22Rv1 (cell line): Measurements from ENCODE around the gene SUCO.

Experiments
- H3K27ac ChIP-seq: fragments of 450-650 bp; 2 replicates; pipeline ENCODE4 v1.5.1; 2017
- CTCF ChIP-seq: fragments of 450-650 bp; IDR thresholded peaks from 2 replicates; pipeline ENCODE4 v1.5.1; 2017; ENCODE audit warnings: mild to moderate bottlenecking
- ZFX ChIP-seq: fragments of 450-650 bp; IDR thresholded peaks from 2 replicates; pipeline ENCODE4 v1.6.1; 2017; ENCODE audit warnings: antibody characterized with exemption, borderline replicate concordance

Gene SUCO

DNA sequence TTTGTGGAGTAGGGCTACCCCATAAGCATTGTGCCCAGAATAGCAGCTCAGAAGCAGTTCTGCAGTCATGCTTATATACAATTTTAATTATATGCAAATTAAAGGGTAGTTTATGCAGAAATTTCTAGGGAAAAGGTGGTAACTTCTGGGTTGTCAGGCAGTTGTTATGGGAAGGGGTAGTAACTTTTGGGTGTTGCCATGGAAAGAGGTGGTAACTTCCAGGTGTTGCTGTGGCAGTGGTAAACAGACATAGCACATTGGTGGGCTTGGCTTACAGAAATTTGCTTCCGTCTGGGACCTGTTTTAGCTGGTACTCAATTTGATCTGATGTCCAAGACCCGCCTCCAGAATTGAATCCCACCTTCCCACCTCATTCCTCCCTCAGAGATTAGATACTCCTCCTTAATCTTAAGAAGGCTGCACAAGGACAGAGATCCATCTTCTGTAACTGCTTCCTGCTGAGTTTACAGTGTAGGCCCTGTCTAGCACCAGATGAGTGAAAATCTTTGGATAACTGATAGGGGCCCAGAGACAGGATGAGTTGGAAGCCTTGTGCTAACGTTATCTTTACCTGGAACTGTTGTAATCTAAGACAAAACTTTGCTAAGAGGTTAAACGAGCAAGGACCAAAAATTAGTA is 26.7 kb downstream of the SUCO start:
- H3K27ac ChIP-seq: no peak overlapping the region
- TF ChIP-seq ZFX: no peak
- TF ChIP-seq CTCF: no peak

- no peak overlapping the region for H3K27ac ChIP-seq
These were observed 28.3 kb downstream of the SUCO start for GRCh38 chr1:172561252-172561651.

DNA sequence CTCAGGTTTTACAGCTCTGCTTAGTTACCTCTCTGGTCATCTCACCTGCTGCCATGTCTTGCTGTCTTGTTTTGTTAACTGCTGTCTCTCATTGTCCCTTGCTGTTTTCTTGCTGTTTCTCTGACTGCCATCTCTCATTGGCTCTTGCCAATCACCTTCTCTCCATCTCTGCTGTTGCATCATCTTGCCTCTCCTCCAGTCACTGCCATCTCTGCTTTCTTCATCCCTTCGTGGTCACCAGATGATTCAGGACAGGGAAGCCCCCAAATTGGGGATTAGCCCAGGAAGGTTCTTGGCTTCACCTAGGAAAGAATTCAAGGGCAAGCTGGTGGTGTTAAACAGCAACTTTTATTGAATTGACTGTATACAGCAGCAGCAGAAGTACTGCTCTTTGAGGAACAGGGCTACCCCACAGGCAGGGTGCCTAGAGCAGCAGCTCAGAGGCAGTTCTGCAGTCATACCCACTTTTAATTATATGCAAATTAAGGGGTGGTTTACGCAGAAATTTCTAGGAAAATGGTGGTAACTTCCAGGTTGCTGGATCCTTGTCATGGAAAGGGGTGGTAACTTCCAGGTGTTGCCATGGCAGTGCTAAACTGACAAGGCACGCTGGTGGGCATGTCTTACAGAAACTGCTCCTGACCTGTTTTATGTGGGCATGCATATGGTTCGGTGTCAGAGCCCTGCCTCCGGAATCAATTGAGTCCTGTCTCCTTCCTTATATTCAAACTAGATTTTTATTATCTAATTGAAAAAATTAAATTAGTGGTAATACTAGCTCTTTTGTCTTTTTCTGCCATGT is 33.4 kb downstream of the SUCO start:
- TF ChIP-seq ZFX (no peak), CTCF (no peak)
- no peak overlapping the region for H3K27ac ChIP-seq

More at GRCh38 chr1:172561252-172561651, 28.3 kb downstream of the SUCO start:
- TF ChIP-seq ZFX: no peak
- TF ChIP-seq CTCF: no peak

DNA sequence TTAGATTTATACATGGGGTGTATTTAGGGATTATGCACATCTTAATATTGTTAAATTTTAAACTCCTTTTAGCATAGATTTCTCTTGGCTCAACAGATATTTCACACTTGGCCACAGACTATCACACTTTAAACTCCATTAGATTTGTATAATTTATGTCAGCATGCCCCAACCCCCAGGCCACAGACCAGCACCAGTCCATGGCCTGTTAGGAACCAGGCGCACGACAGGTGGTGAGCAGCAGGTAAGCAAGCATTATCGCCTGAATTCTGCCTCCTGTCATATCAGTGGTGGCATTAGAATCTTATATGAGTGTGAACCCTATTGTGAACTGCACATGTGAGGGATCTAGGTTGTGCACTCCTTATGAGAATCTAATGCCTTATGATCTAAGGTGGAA is 34.8 kb downstream of the SUCO start:
- TF ChIP-seq CTCF: no peak
- no peak for TF ChIP-seq ZFX
- no peak overlapping the region for H3K27ac ChIP-seq

GRCh38 chr1:172574080-172574479 is 41.1 kb downstream of the SUCO start:
- H3K27ac ChIP-seq: no peak overlapping the region
- TF ChIP-seq CTCF: no peak
- no peak for TF ChIP-seq ZFX

- TF ChIP-seq ZFX (no peak), CTCF (no peak)
- no peak overlapping the region for H3K27ac ChIP-seq
These were observed 45.6 kb downstream of the SUCO start for GRCh38 chr1:172578586-172578985.

DNA sequence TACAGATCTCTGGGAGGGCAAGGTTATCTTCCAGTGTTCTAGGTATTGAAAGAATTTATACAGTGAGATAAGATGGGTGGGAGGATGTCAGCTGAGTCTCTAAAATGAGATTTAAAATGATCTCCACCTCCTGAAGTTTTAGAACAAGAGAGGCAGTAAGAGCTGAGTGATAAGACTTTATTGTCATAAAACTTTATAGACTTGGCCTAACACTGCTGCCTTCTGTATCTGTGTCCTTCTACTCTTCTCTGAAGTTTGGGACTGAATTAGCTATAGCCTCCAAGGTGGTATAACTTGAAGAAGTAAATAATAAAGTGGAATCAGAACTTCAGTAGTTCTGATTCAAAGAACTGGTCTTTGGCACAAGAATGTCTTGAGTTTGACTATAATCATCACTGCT is 48.3 kb downstream of the SUCO start:
- TF ChIP-seq CTCF (no peak), ZFX (no peak)

More for the DNA sequence above, 48.3 kb downstream of the SUCO start:
- no peak overlapping the region for H3K27ac ChIP-seq
